ENCODE results near the gene HAUS7. TPM values are rescaled to one million over a fixed set of nuclear protein-coding genes. Genes with fewer than 3 reads are reported as not detected.

Gene HAUS7

GRCh38 chrX:153398275-153398960 is 72.0 kb downstream of the HAUS7 start:
- no peak overlapping the region for H4K8ac ChIP-seq (ENCODE audit: low read length)
- no peak for DNase-seq
- no peak overlapping the region for H4K91ac ChIP-seq (ENCODE audit: low read length)
- no peak overlapping the region for H2BK12ac ChIP-seq (ENCODE audit: low read length in 2 of 2)
- H3K9ac ChIP-seq (ENCODE audit: low read length): no peak overlapping the region
- no peak overlapping the region for H3K14ac ChIP-seq (ENCODE audit: low read length in 2 of 2)
- WGBS: 87% methylated on average over 10 of the region's 17 CpGs
- H3K36me3 ChIP-seq (ENCODE audit: control insufficient read depth in 1 of 2, insufficient read depth in 2 of 2, low read depth in 1 of 2, low read length in 2 of 2): no peaks in the 10 kb centered on the region
- H3K9me3 ChIP-seq (ENCODE audit: control insufficient read depth, low read length): peaks cover 3% of the 10 kb centered on the region
- no peaks in the 10 kb centered on the region for H3K4me1 ChIP-seq (ENCODE audit: control insufficient read depth, insufficient read depth, low read depth, low read length)
- H3K79me1 ChIP-seq (replicated peaks; ENCODE audit: low read length, poor library complexity, severe bottlenecking): no peaks in the 10 kb centered on the region
- no peak overlapping the region for H2BK15ac ChIP-seq (ENCODE audit: low read depth, poor library complexity, severe bottlenecking)
- no peak overlapping the region for H3K18ac ChIP-seq (ENCODE audit: low read depth in 1 of 2, low read length in 2 of 2)
- no peak overlapping the region for H2BK120ac ChIP-seq (ENCODE audit: low read depth, low read length)
- H3K4me2 ChIP-seq (ENCODE audit: low read length, poor library complexity, severe bottlenecking): no peak overlapping the region
- no peak overlapping the region for H3K23ac ChIP-seq (ENCODE audit: low read length in 2 of 2)
- no peak overlapping the region for H2AK5ac ChIP-seq (ENCODE audit: low read length, severe bottlenecking)
- no peak overlapping the region for H3K4ac ChIP-seq (ENCODE audit: low read depth in 1 of 2, low read length in 2 of 2)
- no peak overlapping the region for H3K27ac ChIP-seq (ENCODE audit: low read length, poor library complexity, severe bottlenecking)
- H3K27me3 ChIP-seq (ENCODE audit: control insufficient read depth in 1 of 2, insufficient read depth in 1 of 2, low read length in 2 of 2): peaks cover 0 to 40% of the 10 kb centered on the region in 2 experiments
- no peak overlapping the region for H2BK5ac ChIP-seq (ENCODE audit: low read depth, low read length, poor library complexity, severe bottlenecking)
- H2AFZ ChIP-seq (ENCODE audit: low read depth, low read length): no peak overlapping the region
- no peak overlapping the region for H3K4me3 ChIP-seq (ENCODE audit: insufficient read depth in 1 of 2, low read depth in 1 of 2, low read length in 2 of 2)

Small RNAs within 50 kb of the gene (small RNA-seq; reads per million reads assigned to genes)
- not detected for gene RN7SL667P (ENCODE audit: low read depth)

All from mesenchymal stem cell (in vitro differentiated cells and primary cell).